Osteoblast (primary cell): ENCODE data around the gene ZNF140. TPM values are rescaled to one million over a fixed set of nuclear protein-coding genes. Genes with fewer than 3 reads are reported as not detected.

ENCODE experiments used
- DNase-seq: peaks from one replicate; pipeline ENCODE4 v3.0.0; 2011; ENCODE audit warnings: low spot score, mixed read lengths; ENCODE audit not compliant: insufficient read length; ENCODE audit errors: missing footprints
- H2AFZ ChIP-seq: 2 replicates; pipeline ENCODE4 v1.6.0; 2011; ENCODE audit warnings: mild to moderate bottlenecking, low read length
- H3K27ac ChIP-seq: 2 replicates; pipeline ENCODE4 v1.5.1; 2011; ENCODE audit warnings: mild to moderate bottlenecking, low read depth, low read length, moderate library complexity
- H3K27me3 ChIP-seq: 2 replicates; pipeline ENCODE4 v1.6.0; 2012; ENCODE audit warnings: mild to moderate bottlenecking, control low read depth, inconsistent platforms, low read length, moderate library complexity; ENCODE audit not compliant: insufficient read depth
- H3K36me3 ChIP-seq: 2 replicates; pipeline ENCODE4 v1.5.1; 2011; ENCODE audit warnings: mild to moderate bottlenecking, low read length, control low read depth, moderate library complexity; ENCODE audit not compliant: insufficient read depth
- H3K4me1 ChIP-seq: 2 replicates; pipeline ENCODE4 v1.5.1; 2011; ENCODE audit warnings: mild to moderate bottlenecking, low read length, control low read depth, moderate library complexity; ENCODE audit not compliant: insufficient read depth
- H3K4me2 ChIP-seq: 2 replicates; pipeline ENCODE4 v1.6.0; 2011; ENCODE audit warnings: mild to moderate bottlenecking, low read length; ENCODE audit not compliant: insufficient read depth
- H3K4me3 ChIP-seq: fragments of 200-600 bp; sonication (generic); 3 replicates; pipeline ENCODE4 v1.5.1; 2012; ENCODE audit warnings: mild to moderate bottlenecking, low read length, inconsistent platforms; ENCODE audit not compliant: insufficient read depth
- H3K79me2 ChIP-seq: 2 replicates; pipeline ENCODE4 v1.6.0; 2012; ENCODE audit warnings: mild to moderate bottlenecking, low read length, control low read depth, inconsistent platforms; ENCODE audit not compliant: insufficient read depth
- H3K9me3 ChIP-seq: 2 replicates; pipeline ENCODE4 v1.5.1; 2011; ENCODE audit warnings: low read depth, low read length, control low read depth
- H4K20me1 ChIP-seq: 2 replicates; pipeline ENCODE4 v1.6.0; 2012; ENCODE audit warnings: mild to moderate bottlenecking, low read length, control low read depth; ENCODE audit not compliant: insufficient read depth
- total RNA-seq: library from RNA; depleted of rRNA; stranded (reverse); fragments of >200 nt; gene quantifications from 2 replicates; pipeline ENCODE4 v1.2.3, GENCODE V29; 2012
- TF ChIP-seq, protein P1 (sequence below): IDR thresholded peaks from 2 replicates; pipeline ENCODE4 v1.5.1; 2011; ENCODE audit warnings: mild to moderate bottlenecking, low read depth, low read length, moderate library complexity; ENCODE audit errors: extremely low read depth

ZNF140 gene
- total RNA-seq, 1 donor = 21.0 TPM

- H3K4me2 ChIP-seq = no peak overlapping the region
- no peaks in the 10 kb centered on the region for H3K27me3 ChIP-seq
- peaks cover 3% of the 10 kb centered on the region for H3K4me1 ChIP-seq
- DNase-seq = no peak
- H3K79me2 ChIP-seq = peaks cover 22% of the 10 kb centered on the region
- no peak overlapping the region for H3K27ac ChIP-seq
- no peaks in the 10 kb centered on the region for H4K20me1 ChIP-seq
- TF ChIP-seq, protein P1, sequence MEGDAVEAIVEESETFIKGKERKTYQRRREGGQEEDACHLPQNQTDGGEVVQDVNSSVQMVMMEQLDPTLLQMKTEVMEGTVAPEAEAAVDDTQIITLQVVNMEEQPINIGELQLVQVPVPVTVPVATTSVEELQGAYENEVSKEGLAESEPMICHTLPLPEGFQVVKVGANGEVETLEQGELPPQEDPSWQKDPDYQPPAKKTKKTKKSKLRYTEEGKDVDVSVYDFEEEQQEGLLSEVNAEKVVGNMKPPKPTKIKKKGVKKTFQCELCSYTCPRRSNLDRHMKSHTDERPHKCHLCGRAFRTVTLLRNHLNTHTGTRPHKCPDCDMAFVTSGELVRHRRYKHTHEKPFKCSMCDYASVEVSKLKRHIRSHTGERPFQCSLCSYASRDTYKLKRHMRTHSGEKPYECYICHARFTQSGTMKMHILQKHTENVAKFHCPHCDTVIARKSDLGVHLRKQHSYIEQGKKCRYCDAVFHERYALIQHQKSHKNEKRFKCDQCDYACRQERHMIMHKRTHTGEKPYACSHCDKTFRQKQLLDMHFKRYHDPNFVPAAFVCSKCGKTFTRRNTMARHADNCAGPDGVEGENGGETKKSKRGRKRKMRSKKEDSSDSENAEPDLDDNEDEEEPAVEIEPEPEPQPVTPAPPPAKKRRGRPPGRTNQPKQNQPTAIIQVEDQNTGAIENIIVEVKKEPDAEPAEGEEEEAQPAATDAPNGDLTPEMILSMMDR = no peak
- H3K36me3 ChIP-seq = peaks cover 62% of the 10 kb centered on the region
- no peak overlapping the region for H2AFZ ChIP-seq
- H3K4me3 ChIP-seq = no peak overlapping the region
- H3K9me3 ChIP-seq = peaks cover 27% of the 10 kb centered on the region
Measured at GRCh38 chr12:133083345-133083744, 2.6 kb downstream of the ZNF140 start.

GRCh38 chr12:133105620-133106019 lies 24.9 kb downstream of the ZNF140 start:
- H4K20me1 ChIP-seq = no peaks in the 10 kb centered on the region
- peaks cover 56% of the 10 kb centered on the region for H3K36me3 ChIP-seq
- no peak overlapping the region for H3K4me3 ChIP-seq
- no peak for DNase-seq
- H3K4me2 ChIP-seq = no peak overlapping the region
- peaks cover 64% of the 10 kb centered on the region for H3K9me3 ChIP-seq
- no peaks in the 10 kb centered on the region for H3K79me2 ChIP-seq
- no peak overlapping the region for H2AFZ ChIP-seq
- H3K4me1 ChIP-seq = no peaks in the 10 kb centered on the region
- no peaks in the 10 kb centered on the region for H3K27me3 ChIP-seq
- H3K27ac ChIP-seq = no peak overlapping the region
- TF ChIP-seq, protein P1 = no peak

DNA sequence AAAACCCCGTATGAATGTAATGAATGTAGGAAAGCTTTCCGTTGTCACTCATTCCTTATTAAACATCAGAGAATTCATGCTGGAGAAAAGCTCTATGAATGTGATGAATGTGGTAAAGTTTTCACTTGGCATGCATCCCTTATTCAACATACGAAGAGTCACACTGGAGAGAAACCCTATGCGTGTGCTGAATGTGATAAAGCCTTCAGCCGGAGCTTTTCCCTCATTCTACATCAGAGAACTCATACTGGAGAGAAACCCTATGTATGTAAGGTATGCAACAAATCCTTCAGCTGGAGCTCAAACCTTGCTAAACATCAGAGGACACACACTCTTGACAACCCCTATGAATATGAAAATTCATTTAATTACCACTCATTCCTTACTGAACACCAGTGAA lies 25.5 kb downstream of the ZNF140 start:
- Histone ChIP-seq H3K27me3 (no peaks in the 10 kb centered on the region), H3K4me3 (no peak overlapping the region), H2AFZ (no peak overlapping the region), H3K4me2 (no peak overlapping the region), H3K36me3 (peaks cover 50% of the 10 kb centered on the region), H3K9me3 (peaks cover 66% of the 10 kb centered on the region), H3K79me2 (no peaks in the 10 kb centered on the region), H3K27ac (no peak overlapping the region), H4K20me1 (no peaks in the 10 kb centered on the region), H3K4me1 (no peaks in the 10 kb centered on the region)
- DNase-seq = no peak
- TF ChIP-seq, protein P1 = no peak

GRCh38 chr12:133107121-133107520 lies 26.4 kb downstream of the ZNF140 start:
- Histone ChIP-seq H3K4me2 (no peak overlapping the region), H3K4me3 (no peak overlapping the region), H3K36me3 (peaks cover 41% of the 10 kb centered on the region), H3K4me1 (no peaks in the 10 kb centered on the region), H3K27me3 (no peaks in the 10 kb centered on the region), H4K20me1 (no peaks in the 10 kb centered on the region), H2AFZ (no peak overlapping the region), H3K79me2 (no peaks in the 10 kb centered on the region), H3K27ac (no peak overlapping the region), H3K9me3 (peaks cover 60% of the 10 kb centered on the region)
- TF ChIP-seq, protein P1 = no peak
- DNase-seq = no peak
